ENCODE data around the gene FERMT3. TPM values are rescaled to one million over a fixed set of nuclear protein-coding genes. Genes with fewer than 3 reads are reported as not detected.

Gene FERMT3
- total and polyA plus RNA-seq, 2 of the 8 experiments (the other 6 are each of a cell fraction or from before 2014, with no cell fraction given), result 1.4 to 3.7 TPM

- no peak for TF ChIP-seq TEAD4 (IDR thresholded peaks at IDR 0.05; ENCODE audit: low read depth, low read length)
- TF ChIP-seq KDM1A (IDR thresholded peaks at IDR 0.05; ENCODE audit: borderline replicate concordance, low read length), result peak; percentile 96
- TF ChIP-seq TBP (IDR thresholded peaks at IDR 0.05; ENCODE audit: low read depth, low read length), result 0 out of 2 replicates have a peak, but pooled peaks have one; percentile 21
- no peak for TF ChIP-seq HDAC6 (IDR thresholded peaks at IDR 0.05; ENCODE audit: low read depth, low read length)
- TF ChIP-seq BCL11A (IDR thresholded peaks at IDR 0.05; ENCODE audit: low read depth in 2 of 2, low read length in 2 of 2), result no peak
- TF ChIP-seq TCF12 (IDR thresholded peaks at IDR 0.05; ENCODE audit: low read depth, low read length), result peak; percentile 69; the same call in 1 of the 2 replicates
- no peak for TF ChIP-seq CBX8 (IDR thresholded peaks at IDR 0.05; ENCODE audit: borderline replicate concordance, low read depth, low read length)
- TF ChIP-seq ZNF274 (IDR thresholded peaks at IDR 0.05; ENCODE audit: borderline replicate concordance, extremely low read depth, low read length), result no peak
- TF ChIP-seq, protein P1, sequence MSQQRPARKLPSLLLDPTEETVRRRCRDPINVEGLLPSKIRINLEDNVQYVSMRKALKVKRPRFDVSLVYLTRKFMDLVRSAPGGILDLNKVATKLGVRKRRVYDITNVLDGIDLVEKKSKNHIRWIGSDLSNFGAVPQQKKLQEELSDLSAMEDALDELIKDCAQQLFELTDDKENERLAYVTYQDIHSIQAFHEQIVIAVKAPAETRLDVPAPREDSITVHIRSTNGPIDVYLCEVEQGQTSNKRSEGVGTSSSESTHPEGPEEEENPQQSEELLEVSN (IDR thresholded peaks at IDR 0.05), result no peak
- no peak for TF ChIP-seq POLR2AphosphoS5 (IDR thresholded peaks at IDR 0.05; ENCODE audit: low read depth, low read length)
- TF ChIP-seq ASH2L (IDR thresholded peaks at IDR 0.05; ENCODE audit: low read length), result peak; percentile 52
- TF ChIP-seq RAD21 (IDR thresholded peaks at IDR 0.05 in 1 of 2, conservative IDR thresholded peaks at IDR 0.05 in 1 of 2; ENCODE audit: low read depth in 2 of 2, low read length in 2 of 2), result no peak
- TF ChIP-seq EGR1 (IDR thresholded peaks at IDR 0.05; ENCODE audit: borderline replicate concordance, low read depth, low read length), result no peak
- no peak for TF ChIP-seq SP4 (IDR thresholded peaks at IDR 0.05; ENCODE audit: low read length)
- no peak for TF ChIP-seq CHD2 (IDR thresholded peaks at IDR 0.05; ENCODE audit: low read length)
- TF ChIP-seq RBBP5 (IDR thresholded peaks at IDR 0.05; ENCODE audit: borderline replicate concordance, low read depth, low read length), result no peak
- no peak for TF ChIP-seq CEBPB (IDR thresholded peaks at IDR 0.05; ENCODE audit: low read depth, low read length)
- no peak for TF ChIP-seq KDM5A (IDR thresholded peaks at IDR 0.05; ENCODE audit: low read length)
- TF ChIP-seq CREB1 (IDR thresholded peaks at IDR 0.05), result 0 out of 2 replicates have a peak, but pooled peaks have one; percentile 28
- TF ChIP-seq EZH2 (IDR thresholded peaks at IDR 0.05; ENCODE audit: low read depth, low read length, severe bottlenecking), result no peak
- no peak for TF ChIP-seq ATF3 (IDR thresholded peaks at IDR 0.05; ENCODE audit: insufficient read depth, low read depth, low read length)
- TF ChIP-seq GABPA (IDR thresholded peaks at IDR 0.05; ENCODE audit: borderline replicate concordance, insufficient read depth, low read length), result no peak
- TF ChIP-seq TAF7 (optimal IDR thresholded peaks at IDR 0.05; ENCODE audit: borderline replicate concordance, low read depth, low read length), result no peak
Observed at GRCh38 chr11:64249563-64250414, 43.3 kb downstream of the FERMT3 start (continued).

Data from H1 (cell line).